Measurements from ENCODE around the gene NBPF20. TPM values are rescaled to one million over a fixed set of nuclear protein-coding genes. Genes with fewer than 3 reads are reported as not detected.
"Not testable (repeated sequence)": the region's sequence is repeated elsewhere in the genome, so short reads cannot be mapped to it uniquely, and the experiment has no call there.

The NBPF20 gene
- total and polyA plus RNA-seq, 10 of the 15 experiments (the other 5 are each of a cell fraction or from before 2014, with no cell fraction given), result 0.05 to 2.9 (median 1.1) TPM

DNA sequence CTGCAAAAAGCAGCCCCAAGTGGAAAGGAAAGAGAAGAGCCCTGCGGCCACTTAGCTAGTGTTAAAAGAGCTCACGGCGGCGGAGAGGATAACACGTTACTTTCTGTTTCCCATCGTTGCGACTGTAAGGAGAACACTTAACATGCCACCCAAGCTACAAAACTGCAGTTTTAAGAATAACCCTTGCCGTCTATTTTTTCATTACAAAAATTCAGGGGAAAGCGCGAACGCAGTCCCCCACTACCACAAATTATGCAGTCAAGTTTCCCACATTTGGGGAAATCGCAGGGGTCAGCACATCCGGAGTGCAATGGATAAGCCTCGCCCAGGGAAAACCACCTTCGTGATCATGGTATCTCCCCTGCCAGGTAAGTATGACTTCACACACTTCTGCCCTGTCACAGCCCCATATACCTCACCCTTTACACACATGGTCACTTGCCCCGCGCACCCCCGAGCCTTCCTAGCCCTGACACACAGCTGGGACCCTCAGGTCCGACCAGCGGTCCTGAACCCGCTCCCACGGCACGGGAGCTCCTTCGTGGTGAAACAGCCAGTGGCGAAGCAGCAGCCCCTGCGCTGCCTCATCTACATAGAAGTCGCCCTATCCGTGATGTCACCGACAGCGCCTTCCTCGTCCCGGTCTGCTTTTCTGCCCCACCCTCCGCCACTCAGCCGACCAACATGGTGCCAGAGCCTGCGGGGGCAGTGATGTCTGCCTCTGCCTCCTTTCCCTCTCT lies 40.2 kb upstream of the NBPF20 start:
- SMC1A ChIA-PET (ENCODE audit: uncharacterized antibody, unreplicated experiment); H3K79me2 ChIP-seq (ENCODE audit: control insufficient read depth, insufficient read depth, low read length); H3K9me3 ChIP-seq (replicated peaks; ENCODE audit: control insufficient read depth, insufficient read depth, low read length); in situ Hi-C loops (cut with MboI); H3K27me3 ChIP-seq (replicated peaks in 1 of 2; ENCODE audit: control insufficient read depth in 2 of 2, insufficient read depth in 2 of 2, low read length in 1 of 2); intact Hi-C loops (cut with micrococcal nuclease; ENCODE audit: unreplicated experiment); H3K4me1 ChIP-seq (ENCODE audit: control insufficient read depth, insufficient read depth, low read length); H4K20me1 ChIP-seq (ENCODE audit: control insufficient read depth, insufficient read depth); RAD21 ChIA-PET (ENCODE audit: unreplicated experiment); POLR2A ChIA-PET; FAIRE-seq; H3K36me3 ChIP-seq (ENCODE audit: control insufficient read depth in 2 of 2, insufficient read depth in 2 of 2, low read length in 1 of 2); CTCF ChIA-PET: not testable (repeated sequence)
- Histone ChIP-seq H3K4me3 (0 out of 2 replicates have a peak overlapping the region, but pooled peaks have one; percentile 2), H3K9ac (ENCODE audit: control insufficient read depth, insufficient read depth, low read length) (peak overlapping the region; percentile 45), H3K27ac (ENCODE audit: control insufficient read depth, insufficient read depth) (0 out of 2 replicates have a peak overlapping the region, but pooled peaks have one; percentile 35), H3K4me2 (ENCODE audit: control insufficient read depth, insufficient read depth) (peak overlapping the region; percentile 44), H2AFZ (ENCODE audit: control insufficient read depth, low read depth, low read length) (peak overlapping the region; percentile 47; the same call in 1 of the 2 replicates)
- ATAC-seq (peak; percentile 95), DNase-seq (ENCODE audit: low read depth, low spot score) (peak; percentile 91)
- BruUV-seq (replicated peaks), result TSS peak; percentile 100
- WGBS (ENCODE audit: insufficient coverage, insufficient replicate concordance, low lambda C conversion rate, missing lambda C conversion rate), result 1% methylated on average over 17 of the region's 35 CpGs
- TF ChIP-seq RAD21 (IDR thresholded peaks at IDR 0.05; ENCODE audit: insufficient read depth, low read depth, low read length) (peak; percentile 2; the same call in 1 of the 2 replicates), HCFC1 (IDR thresholded peaks at IDR 0.05; ENCODE audit: low read length) (peak; percentile 67), YY1 (IDR thresholded peaks at IDR 0.05; ENCODE audit: low read depth, low read length) (peak; percentile 75), BACH1 (IDR thresholded peaks at IDR 0.05; ENCODE audit: borderline replicate concordance) (peak; percentile 98), CBX5 (IDR thresholded peaks at IDR 0.05; ENCODE audit: low read depth) (peak; percentile 82), POLR2A (IDR thresholded peaks at IDR 0.05; ENCODE audit: low read depth, low read length) (peak; percentile 77), ZSCAN29 (IDR thresholded peaks at IDR 0.05) (peak; percentile 62; the same call in 1 of the 2 replicates), ZNF207 (IDR thresholded peaks at IDR 0.05; ENCODE audit: borderline replicate concordance) (peak; percentile 92; the same call in 1 of the 2 replicates), KLF5 (IDR thresholded peaks at IDR 0.05; ENCODE audit: partially characterized antibody) (peak; percentile 90), IKZF2 (IDR thresholded peaks at IDR 0.05) (peak; percentile 60 to 67; a peak in 3 of 4 replicates)
- TF ChIP-seq, protein P1, sequence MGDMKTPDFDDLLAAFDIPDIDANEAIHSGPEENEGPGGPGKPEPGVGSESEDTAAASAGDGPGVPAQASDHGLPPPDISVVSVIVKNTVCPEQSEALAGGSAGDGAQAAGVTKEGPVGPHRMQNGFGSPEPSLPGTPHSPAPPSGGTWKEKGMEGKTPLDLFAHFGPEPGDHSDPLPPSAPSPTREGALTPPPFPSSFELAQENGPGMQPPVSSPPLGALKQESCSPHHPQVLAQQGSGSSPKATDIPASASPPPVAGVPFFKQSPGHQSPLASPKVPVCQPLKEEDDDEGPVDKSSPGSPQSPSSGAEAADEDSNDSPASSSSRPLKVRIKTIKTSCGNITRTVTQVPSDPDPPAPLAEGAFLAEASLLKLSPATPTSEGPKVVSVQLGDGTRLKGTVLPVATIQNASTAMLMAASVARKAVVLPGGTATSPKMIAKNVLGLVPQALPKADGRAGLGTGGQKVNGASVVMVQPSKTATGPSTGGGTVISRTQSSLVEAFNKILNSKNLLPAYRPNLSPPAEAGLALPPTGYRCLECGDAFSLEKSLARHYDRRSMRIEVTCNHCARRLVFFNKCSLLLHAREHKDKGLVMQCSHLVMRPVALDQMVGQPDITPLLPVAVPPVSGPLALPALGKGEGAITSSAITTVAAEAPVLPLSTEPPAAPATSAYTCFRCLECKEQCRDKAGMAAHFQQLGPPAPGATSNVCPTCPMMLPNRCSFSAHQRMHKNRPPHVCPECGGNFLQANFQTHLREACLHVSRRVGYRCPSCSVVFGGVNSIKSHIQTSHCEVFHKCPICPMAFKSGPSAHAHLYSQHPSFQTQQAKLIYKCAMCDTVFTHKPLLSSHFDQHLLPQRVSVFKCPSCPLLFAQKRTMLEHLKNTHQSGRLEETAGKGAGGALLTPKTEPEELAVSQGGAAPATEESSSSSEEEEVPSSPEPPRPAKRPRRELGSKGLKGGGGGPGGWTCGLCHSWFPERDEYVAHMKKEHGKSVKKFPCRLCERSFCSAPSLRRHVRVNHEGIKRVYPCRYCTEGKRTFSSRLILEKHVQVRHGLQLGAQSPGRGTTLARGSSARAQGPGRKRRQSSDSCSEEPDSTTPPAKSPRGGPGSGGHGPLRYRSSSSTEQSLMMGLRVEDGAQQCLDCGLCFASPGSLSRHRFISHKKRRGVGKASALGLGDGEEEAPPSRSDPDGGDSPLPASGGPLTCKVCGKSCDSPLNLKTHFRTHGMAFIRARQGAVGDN (IDR thresholded peaks at IDR 0.05), result peak; percentile 97
- TF ChIP-seq, protein P2, sequence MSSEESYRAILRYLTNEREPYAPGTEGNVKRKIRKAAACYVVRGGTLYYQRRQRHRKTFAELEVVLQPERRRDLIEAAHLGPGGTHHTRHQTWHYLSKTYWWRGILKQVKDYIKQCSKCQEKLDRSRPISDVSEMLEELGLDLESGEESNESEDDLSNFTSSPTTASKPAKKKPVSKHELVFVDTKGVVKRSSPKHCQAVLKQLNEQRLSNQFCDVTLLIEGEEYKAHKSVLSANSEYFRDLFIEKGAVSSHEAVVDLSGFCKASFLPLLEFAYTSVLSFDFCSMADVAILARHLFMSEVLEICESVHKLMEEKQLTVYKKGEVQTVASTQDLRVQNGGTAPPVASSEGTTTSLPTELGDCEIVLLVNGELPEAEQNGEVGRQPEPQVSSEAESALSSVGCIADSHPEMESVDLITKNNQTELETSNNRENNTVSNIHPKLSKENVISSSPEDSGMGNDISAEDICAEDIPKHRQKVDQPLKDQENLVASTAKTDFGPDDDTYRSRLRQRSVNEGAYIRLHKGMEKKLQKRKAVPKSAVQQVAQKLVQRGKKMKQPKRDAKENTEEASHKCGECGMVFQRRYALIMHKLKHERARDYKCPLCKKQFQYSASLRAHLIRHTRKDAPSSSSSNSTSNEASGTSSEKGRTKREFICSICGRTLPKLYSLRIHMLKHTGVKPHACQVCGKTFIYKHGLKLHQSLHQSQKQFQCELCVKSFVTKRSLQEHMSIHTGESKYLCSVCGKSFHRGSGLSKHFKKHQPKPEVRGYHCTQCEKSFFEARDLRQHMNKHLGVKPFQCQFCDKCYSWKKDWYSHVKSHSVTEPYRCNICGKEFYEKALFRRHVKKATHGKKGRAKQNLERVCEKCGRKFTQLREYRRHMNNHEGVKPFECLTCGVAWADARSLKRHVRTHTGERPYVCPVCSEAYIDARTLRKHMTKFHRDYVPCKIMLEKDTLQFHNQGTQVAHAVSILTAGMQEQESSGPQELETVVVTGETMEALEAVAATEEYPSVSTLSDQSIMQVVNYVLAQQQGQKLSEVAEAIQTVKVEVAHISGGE (CRISPR knock-in tag; IDR thresholded peaks at IDR 0.05), result peak; percentile 74
- TF ChIP-seq, protein P3, sequence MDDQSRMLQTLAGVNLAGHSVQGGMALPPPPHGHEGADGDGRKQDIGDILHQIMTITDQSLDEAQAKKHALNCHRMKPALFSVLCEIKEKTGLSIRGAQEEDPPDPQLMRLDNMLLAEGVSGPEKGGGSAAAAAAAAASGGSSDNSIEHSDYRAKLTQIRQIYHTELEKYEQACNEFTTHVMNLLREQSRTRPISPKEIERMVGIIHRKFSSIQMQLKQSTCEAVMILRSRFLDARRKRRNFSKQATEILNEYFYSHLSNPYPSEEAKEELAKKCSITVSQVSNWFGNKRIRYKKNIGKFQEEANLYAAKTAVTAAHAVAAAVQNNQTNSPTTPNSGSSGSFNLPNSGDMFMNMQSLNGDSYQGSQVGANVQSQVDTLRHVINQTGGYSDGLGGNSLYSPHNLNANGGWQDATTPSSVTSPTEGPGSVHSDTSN (IDR thresholded peaks at IDR 0.05; ENCODE audit: insufficient replicate concordance, low read depth, low read length), result peak; percentile 57
- TF ChIP-seq, protein P4, sequence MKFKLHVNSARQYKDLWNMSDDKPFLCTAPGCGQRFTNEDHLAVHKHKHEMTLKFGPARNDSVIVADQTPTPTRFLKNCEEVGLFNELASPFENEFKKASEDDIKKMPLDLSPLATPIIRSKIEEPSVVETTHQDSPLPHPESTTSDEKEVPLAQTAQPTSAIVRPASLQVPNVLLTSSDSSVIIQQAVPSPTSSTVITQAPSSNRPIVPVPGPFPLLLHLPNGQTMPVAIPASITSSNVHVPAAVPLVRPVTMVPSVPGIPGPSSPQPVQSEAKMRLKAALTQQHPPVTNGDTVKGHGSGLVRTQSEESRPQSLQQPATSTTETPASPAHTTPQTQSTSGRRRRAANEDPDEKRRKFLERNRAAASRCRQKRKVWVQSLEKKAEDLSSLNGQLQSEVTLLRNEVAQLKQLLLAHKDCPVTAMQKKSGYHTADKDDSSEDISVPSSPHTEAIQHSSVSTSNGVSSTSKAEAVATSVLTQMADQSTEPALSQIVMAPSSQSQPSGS (IDR thresholded peaks at IDR 0.05; ENCODE audit: low read length), result peak; percentile 98

All from GM12878 (cell line).